Thoracic aorta (tissue), 2 donors: ENCODE data around the gene CSNK1D. TPM values are rescaled to one million over a fixed set of nuclear protein-coding genes. Genes with fewer than 3 reads are reported as not detected.
"Not testable (repeated sequence)": the region's sequence is repeated elsewhere in the genome, so short reads cannot be mapped to it uniquely, and the experiment has no call there.

Experiments used
- ATAC-seq: fragments of 150-250 bp; one replicate; pipeline ENCODE4 v1.8.0; 2017; ENCODE audit warnings: low read depth; ENCODE audit not compliant: insufficient number of reproducible peaks, low FRiP score
- DNase-seq: peaks from one replicate; pipeline ENCODE4 v3.0.0-alpha.2; 2020; ENCODE audit warnings: low spot score
- H3K27ac ChIP-seq, 2 donors: fragments of 200-600 bp; sonication (generic); 1 replicate in 1 of 2; 2 replicates in 1 of 2; pipeline ENCODE4 v1.5.1; 2016; ENCODE audit warnings: mild to moderate bottlenecking in 2 of 2, moderate library complexity in 2 of 2
- H3K27me3 ChIP-seq: fragments of 200-600 bp; sonication (generic); replicated peaks from 2 replicates; pipeline ENCODE4 v1.6.0; 2016; ENCODE audit warnings: mild to moderate bottlenecking; ENCODE audit not compliant: insufficient read depth
- H3K36me3 ChIP-seq: fragments of 200-600 bp; sonication (generic); one replicate; pipeline ENCODE4 v1.5.1; 2016
- H3K4me1 ChIP-seq, 2 donors: fragments of 200-600 bp; sonication (generic); 1 replicate in 1 of 2; 2 replicates in 1 of 2; pipeline versions ENCODE4 v1.5.1 to v1.6.0; 2016; ENCODE audit warnings: low read depth in 2 of 2, mild to moderate bottlenecking in 1 of 2; ENCODE audit not compliant: control insufficient read depth in 1 of 2
- H3K4me3 ChIP-seq: fragments of 200-600 bp; sonication (generic); 2 replicates; pipeline ENCODE4 v1.5.1; 2016; ENCODE audit warnings: mild to moderate bottlenecking
- H3K9me3 ChIP-seq: fragments of 200-600 bp; sonication (generic); 2 replicates; pipeline ENCODE4 v1.5.1; 2016
- total RNA-seq, 2 donors: library from RNA; depleted of rRNA; stranded (reverse); fragments of >200 nt; gene quantifications; one replicate each; pipeline versions ENCODE4 v1.1.0 to v1.2.3, GENCODE V29; 2016
- TF ChIP-seq, protein P1 (sequence below): fragments of 200-600 bp; sonication (generic); IDR thresholded peaks from one replicate; pipeline ENCODE4 v1.5.1; 2019; ENCODE audit warnings: antibody characterized with exemption

The CSNK1D gene
- total RNA-seq, 2 donors from 2014 or later: 69.5 to 71.9 TPM

- ATAC-seq (peak; percentile 91), DNase-seq (peak; percentile 87)
- Histone ChIP-seq H3K27me3 (no peaks in the 10 kb centered on the region), H3K9me3 (no peaks in the 10 kb centered on the region), H3K36me3 (peaks cover 42% of the 10 kb centered on the region), H3K4me1 (peaks cover 39 to 69% of the 10 kb centered on the region in 2 donors), H3K27ac (peak overlapping the region; percentile 86 to 87), H3K4me3 (peak overlapping the region; percentile 40)
- TF ChIP-seq, protein P1, sequence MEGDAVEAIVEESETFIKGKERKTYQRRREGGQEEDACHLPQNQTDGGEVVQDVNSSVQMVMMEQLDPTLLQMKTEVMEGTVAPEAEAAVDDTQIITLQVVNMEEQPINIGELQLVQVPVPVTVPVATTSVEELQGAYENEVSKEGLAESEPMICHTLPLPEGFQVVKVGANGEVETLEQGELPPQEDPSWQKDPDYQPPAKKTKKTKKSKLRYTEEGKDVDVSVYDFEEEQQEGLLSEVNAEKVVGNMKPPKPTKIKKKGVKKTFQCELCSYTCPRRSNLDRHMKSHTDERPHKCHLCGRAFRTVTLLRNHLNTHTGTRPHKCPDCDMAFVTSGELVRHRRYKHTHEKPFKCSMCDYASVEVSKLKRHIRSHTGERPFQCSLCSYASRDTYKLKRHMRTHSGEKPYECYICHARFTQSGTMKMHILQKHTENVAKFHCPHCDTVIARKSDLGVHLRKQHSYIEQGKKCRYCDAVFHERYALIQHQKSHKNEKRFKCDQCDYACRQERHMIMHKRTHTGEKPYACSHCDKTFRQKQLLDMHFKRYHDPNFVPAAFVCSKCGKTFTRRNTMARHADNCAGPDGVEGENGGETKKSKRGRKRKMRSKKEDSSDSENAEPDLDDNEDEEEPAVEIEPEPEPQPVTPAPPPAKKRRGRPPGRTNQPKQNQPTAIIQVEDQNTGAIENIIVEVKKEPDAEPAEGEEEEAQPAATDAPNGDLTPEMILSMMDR: no peak
These were observed 5.7 kb downstream of the CSNK1D start for GRCh38 chr17:82267575-82268379.

GRCh38 chr17:82266142-82266541 lies 7.4 kb downstream of the CSNK1D start:
- H3K9me3 ChIP-seq: no peaks in the 10 kb centered on the region
- H3K4me3 ChIP-seq: no peak overlapping the region
- ATAC-seq: no peak
- no peak for DNase-seq
- TF ChIP-seq, protein P1: no peak
- H3K27me3 ChIP-seq: no peaks in the 10 kb centered on the region
- H3K36me3 ChIP-seq: peaks cover 48% of the 10 kb centered on the region
- peaks cover 28 to 55% of the 10 kb centered on the region in 2 donors for H3K4me1 ChIP-seq
- peak overlapping the region; percentile 15 to 87 for H3K27ac ChIP-seq

DNA sequence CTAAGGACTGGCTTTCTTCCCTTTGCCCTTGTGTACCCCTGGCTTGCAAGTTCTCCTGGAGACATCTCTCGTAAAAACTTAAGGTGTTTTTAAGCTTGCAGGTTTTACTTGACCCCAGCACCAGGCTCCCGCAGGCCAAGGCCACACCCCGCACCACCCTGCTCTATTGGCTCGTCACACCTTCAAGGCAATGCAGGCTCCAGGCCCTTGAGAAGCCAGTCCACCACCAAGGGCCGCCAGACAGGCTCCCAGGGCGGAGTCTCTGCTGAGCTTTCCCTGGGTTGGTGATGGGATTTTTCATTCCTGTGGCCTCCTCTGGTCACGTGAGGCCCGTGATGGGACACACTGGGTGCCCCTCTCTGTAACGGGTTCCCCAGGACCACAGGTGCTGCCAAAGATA lies 9.9 kb downstream of the CSNK1D start:
- no peak for ATAC-seq
- Histone ChIP-seq H3K27me3 (no peaks in the 10 kb centered on the region), H3K4me1 (peaks cover 16 to 31% of the 10 kb centered on the region in 2 donors), H3K27ac (no peak overlapping the region), H3K9me3 (no peaks in the 10 kb centered on the region), H3K36me3 (peaks cover 63% of the 10 kb centered on the region), H3K4me3 (no peak overlapping the region)
- DNase-seq: no peak
- TF ChIP-seq, protein P1: no peak

- Histone ChIP-seq H3K36me3 (peaks cover 64% of the 10 kb centered on the region), H3K27ac (no peak overlapping the region), H3K9me3 (no peaks in the 10 kb centered on the region), H3K4me3 (no peak overlapping the region), H3K4me1 (peaks cover 8 to 18% of the 10 kb centered on the region in 2 donors), H3K27me3 (no peaks in the 10 kb centered on the region)
- TF ChIP-seq, protein P1: no peak
- ATAC-seq: no peak
- no peak for DNase-seq
These were observed 11.2 kb downstream of the CSNK1D start for GRCh38 chr17:82262344-82262743.

GRCh38 chr17:82259972-82260961 lies 13.2 kb downstream of the CSNK1D start:
- not testable (repeated sequence) for H3K4me1 ChIP-seq, H3K27me3 ChIP-seq, H3K9me3 ChIP-seq, H3K4me3 ChIP-seq, DNase-seq, H3K27ac ChIP-seq, ATAC-seq
- H3K36me3 ChIP-seq: peaks cover 61% of the 10 kb centered on the region
